ENCODE data around the gene SLC66A2. TPM values are rescaled to one million over a fixed set of nuclear protein-coding genes. Genes with fewer than 3 reads are reported as not detected.

Gene SLC66A2
- total RNA-seq, 1 donor: 35.8 TPM

- no peaks in the 10 kb centered on the region for H3K9me3 ChIP-seq (ENCODE audit: low read depth, low read length)
- H4K20me1 ChIP-seq (ENCODE audit: insufficient read depth, low read length): peaks cover 7% of the 10 kb centered on the region
- no peak overlapping the region for H3K4me2 ChIP-seq (ENCODE audit: insufficient read depth, low read length)
- no peak for TF ChIP-seq CTCF (IDR thresholded peaks at IDR 0.05; ENCODE audit: extremely low read depth, low read depth, low read length)
- H3K4me3 ChIP-seq (ENCODE audit: insufficient read depth, low read length): no peak overlapping the region
- DNase-seq (ENCODE audit: insufficient read length, low spot score, missing footprints): peak; percentile 34
- no peak overlapping the region for H3K27ac ChIP-seq (ENCODE audit: low read depth, low read length)
- no peaks in the 10 kb centered on the region for H3K4me1 ChIP-seq (ENCODE audit: insufficient read depth, low read length)
- peaks cover 11% of the 10 kb centered on the region for H3K79me2 ChIP-seq (ENCODE audit: insufficient read depth, low read length)
- peaks cover 4% of the 10 kb centered on the region for H3K36me3 ChIP-seq (ENCODE audit: insufficient read depth, low read length)
- no peaks in the 10 kb centered on the region for H3K27me3 ChIP-seq (ENCODE audit: insufficient read depth, low read length)
- no peak overlapping the region for H2AFZ ChIP-seq (ENCODE audit: low read length)
Measured at GRCh38 chr18:79918615-79919011, 32.8 kb downstream of the SLC66A2 start.

GRCh38 chr18:79917853-79918614, 33.4 kb downstream of the SLC66A2 start:
- H3K27ac ChIP-seq (ENCODE audit: low read depth, low read length): no peak overlapping the region
- H3K4me3 ChIP-seq (ENCODE audit: insufficient read depth, low read length): no peak overlapping the region
- peak; percentile 49 for DNase-seq (ENCODE audit: insufficient read length, low spot score, missing footprints)
- H3K4me2 ChIP-seq (ENCODE audit: insufficient read depth, low read length): no peak overlapping the region
- no peak overlapping the region for H2AFZ ChIP-seq (ENCODE audit: low read length)
- no peaks in the 10 kb centered on the region for H3K27me3 ChIP-seq (ENCODE audit: insufficient read depth, low read length)
- H4K20me1 ChIP-seq (ENCODE audit: insufficient read depth, low read length): peaks cover 11% of the 10 kb centered on the region
- peaks cover 4% of the 10 kb centered on the region for H3K36me3 ChIP-seq (ENCODE audit: insufficient read depth, low read length)
- no peak for TF ChIP-seq CTCF (IDR thresholded peaks at IDR 0.05; ENCODE audit: extremely low read depth, low read depth, low read length)
- H3K4me1 ChIP-seq (ENCODE audit: insufficient read depth, low read length): no peaks in the 10 kb centered on the region
- H3K9me3 ChIP-seq (ENCODE audit: low read depth, low read length): no peaks in the 10 kb centered on the region
- peaks cover 11% of the 10 kb centered on the region for H3K79me2 ChIP-seq (ENCODE audit: insufficient read depth, low read length)

- H3K79me2 ChIP-seq (ENCODE audit: insufficient read depth, low read length): peaks cover 11% of the 10 kb centered on the region
Measured at GRCh38 chr18:79917169-79917852, 34.1 kb downstream of the SLC66A2 start.

More at GRCh38 chr18:79917169-79917852, 34.1 kb downstream of the SLC66A2 start:
- no peak for TF ChIP-seq CTCF (IDR thresholded peaks at IDR 0.05; ENCODE audit: extremely low read depth, low read depth, low read length)
- DNase-seq (ENCODE audit: insufficient read length, low spot score, missing footprints): peak; percentile 64
- H4K20me1 ChIP-seq (ENCODE audit: insufficient read depth, low read length): peaks cover 15% of the 10 kb centered on the region
- H2AFZ ChIP-seq (ENCODE audit: low read length): no peak overlapping the region
- H3K4me2 ChIP-seq (ENCODE audit: insufficient read depth, low read length): no peak overlapping the region
- H3K9me3 ChIP-seq (ENCODE audit: low read depth, low read length): no peaks in the 10 kb centered on the region
- no peaks in the 10 kb centered on the region for H3K27me3 ChIP-seq (ENCODE audit: insufficient read depth, low read length)
- H3K4me1 ChIP-seq (ENCODE audit: insufficient read depth, low read length): no peaks in the 10 kb centered on the region
- peaks cover 3% of the 10 kb centered on the region for H3K36me3 ChIP-seq (ENCODE audit: insufficient read depth, low read length)
- H3K27ac ChIP-seq (ENCODE audit: low read depth, low read length): no peak overlapping the region
- H3K4me3 ChIP-seq (ENCODE audit: insufficient read depth, low read length): no peak overlapping the region

Measured in osteoblast (primary cell).